Measurements from ENCODE around the gene C11orf91.

- TF ChIP-seq, protein P1, sequence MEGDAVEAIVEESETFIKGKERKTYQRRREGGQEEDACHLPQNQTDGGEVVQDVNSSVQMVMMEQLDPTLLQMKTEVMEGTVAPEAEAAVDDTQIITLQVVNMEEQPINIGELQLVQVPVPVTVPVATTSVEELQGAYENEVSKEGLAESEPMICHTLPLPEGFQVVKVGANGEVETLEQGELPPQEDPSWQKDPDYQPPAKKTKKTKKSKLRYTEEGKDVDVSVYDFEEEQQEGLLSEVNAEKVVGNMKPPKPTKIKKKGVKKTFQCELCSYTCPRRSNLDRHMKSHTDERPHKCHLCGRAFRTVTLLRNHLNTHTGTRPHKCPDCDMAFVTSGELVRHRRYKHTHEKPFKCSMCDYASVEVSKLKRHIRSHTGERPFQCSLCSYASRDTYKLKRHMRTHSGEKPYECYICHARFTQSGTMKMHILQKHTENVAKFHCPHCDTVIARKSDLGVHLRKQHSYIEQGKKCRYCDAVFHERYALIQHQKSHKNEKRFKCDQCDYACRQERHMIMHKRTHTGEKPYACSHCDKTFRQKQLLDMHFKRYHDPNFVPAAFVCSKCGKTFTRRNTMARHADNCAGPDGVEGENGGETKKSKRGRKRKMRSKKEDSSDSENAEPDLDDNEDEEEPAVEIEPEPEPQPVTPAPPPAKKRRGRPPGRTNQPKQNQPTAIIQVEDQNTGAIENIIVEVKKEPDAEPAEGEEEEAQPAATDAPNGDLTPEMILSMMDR (IDR thresholded peaks at IDR 0.05) = no peak
- TF ChIP-seq ARID4B (CRISPR knock-in tag; IDR thresholded peaks at IDR 0.05; ENCODE audit: borderline replicate concordance) = no peak
- no peak for TF ChIP-seq SP1 (CRISPR knock-in tag; conservative IDR thresholded peaks at IDR 0.05)
- TF ChIP-seq NR2C2 (CRISPR knock-in tag; IDR thresholded peaks at IDR 0.05) = no peak
- TF ChIP-seq RORB (CRISPR knock-in tag; IDR thresholded peaks at IDR 0.05) = no peak
- no peak for TF ChIP-seq CBFB (CRISPR knock-in tag; IDR thresholded peaks at IDR 0.05; ENCODE audit: low read depth)
- TF ChIP-seq, protein P2, sequence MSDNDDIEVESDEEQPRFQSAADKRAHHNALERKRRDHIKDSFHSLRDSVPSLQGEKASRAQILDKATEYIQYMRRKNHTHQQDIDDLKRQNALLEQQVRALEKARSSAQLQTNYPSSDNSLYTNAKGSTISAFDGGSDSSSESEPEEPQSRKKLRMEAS (CRISPR knock-in tag; IDR thresholded peaks at IDR 0.05) = no peak
- no peak for TF ChIP-seq FOXJ3 (CRISPR knock-in tag; IDR thresholded peaks at IDR 0.05; ENCODE audit: borderline replicate concordance)
- TF ChIP-seq, protein P3, sequence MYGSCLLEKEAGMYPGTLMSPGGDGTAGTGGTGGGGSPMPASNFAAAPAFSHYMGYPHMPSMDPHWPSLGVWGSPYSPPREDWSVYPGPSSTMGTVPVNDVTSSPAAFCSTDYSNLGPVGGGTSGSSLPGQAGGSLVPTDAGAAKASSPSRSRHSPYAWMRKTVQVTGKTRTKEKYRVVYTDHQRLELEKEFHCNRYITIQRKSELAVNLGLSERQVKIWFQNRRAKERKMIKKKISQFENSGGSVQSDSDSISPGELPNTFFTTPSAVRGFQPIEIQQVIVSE (CRISPR knock-in tag; IDR thresholded peaks at IDR 0.05; ENCODE audit: borderline replicate concordance) = no peak
- TF ChIP-seq, protein P4, sequence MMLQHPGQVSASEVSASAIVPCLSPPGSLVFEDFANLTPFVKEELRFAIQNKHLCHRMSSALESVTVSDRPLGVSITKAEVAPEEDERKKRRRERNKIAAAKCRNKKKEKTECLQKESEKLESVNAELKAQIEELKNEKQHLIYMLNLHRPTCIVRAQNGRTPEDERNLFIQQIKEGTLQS (CRISPR knock-in tag; conservative IDR thresholded peaks at IDR 0.05) = no peak
- no peak for TF ChIP-seq CREB1 (CRISPR knock-in tag; IDR thresholded peaks at IDR 0.05)
- TF ChIP-seq STAT6 (CRISPR knock-in tag; conservative IDR thresholded peaks at IDR 0.05; ENCODE audit: low read depth) = no peak
- TF ChIP-seq SMAD4 (CRISPR knock-in tag; IDR thresholded peaks at IDR 0.05) = no peak
- no peak for TF ChIP-seq ZBTB21 (CRISPR knock-in tag; IDR thresholded peaks at IDR 0.05; ENCODE audit: borderline replicate concordance)
Observed at GRCh38 chr11:33712436-33712835, 11.8 kb upstream of the C11orf91 start.
